ENCODE data around the gene CIC.
"Not testable (repeated sequence)": the region's sequence is repeated elsewhere in the genome, so short reads cannot be mapped to it uniquely, and the experiment has no call there.

Gene CIC

DNA sequence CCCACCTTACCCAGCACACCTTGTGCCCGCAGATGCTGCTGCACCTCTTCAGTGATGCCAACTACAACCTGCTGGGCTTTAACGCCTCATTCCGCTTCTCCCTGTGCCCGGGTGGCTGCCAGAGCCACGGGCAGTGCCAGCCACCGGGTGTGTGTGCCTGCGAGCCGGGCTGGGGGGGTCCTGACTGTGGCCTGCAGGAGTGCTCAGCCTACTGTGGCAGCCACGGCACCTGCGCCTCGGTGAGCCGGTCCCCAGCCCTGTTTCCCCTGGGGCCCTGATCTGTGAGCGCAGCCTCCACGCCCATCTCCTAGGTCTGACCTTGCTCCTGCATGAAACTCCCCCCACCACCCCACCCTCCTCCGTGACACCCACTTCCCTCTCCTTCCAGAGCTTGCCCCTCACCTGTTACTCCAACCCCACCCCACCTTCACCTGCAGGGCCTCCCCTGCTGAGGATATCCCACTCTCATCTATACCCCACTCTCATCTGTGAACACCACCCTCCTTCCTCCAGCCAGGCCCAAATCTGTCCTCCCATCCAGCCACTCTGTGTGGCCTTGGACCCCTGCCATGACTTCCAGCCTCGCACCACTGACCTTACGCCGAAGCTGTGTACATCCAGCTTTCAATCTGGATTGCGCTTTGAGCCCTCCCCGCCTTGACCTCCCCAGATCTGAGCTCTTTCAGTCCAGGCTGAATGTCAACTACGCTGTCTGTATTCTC lies 65.1 kb downstream of the CIC start:
- DNase-seq (ENCODE audit: low read depth in 2 of 2) = no peak

DNA sequence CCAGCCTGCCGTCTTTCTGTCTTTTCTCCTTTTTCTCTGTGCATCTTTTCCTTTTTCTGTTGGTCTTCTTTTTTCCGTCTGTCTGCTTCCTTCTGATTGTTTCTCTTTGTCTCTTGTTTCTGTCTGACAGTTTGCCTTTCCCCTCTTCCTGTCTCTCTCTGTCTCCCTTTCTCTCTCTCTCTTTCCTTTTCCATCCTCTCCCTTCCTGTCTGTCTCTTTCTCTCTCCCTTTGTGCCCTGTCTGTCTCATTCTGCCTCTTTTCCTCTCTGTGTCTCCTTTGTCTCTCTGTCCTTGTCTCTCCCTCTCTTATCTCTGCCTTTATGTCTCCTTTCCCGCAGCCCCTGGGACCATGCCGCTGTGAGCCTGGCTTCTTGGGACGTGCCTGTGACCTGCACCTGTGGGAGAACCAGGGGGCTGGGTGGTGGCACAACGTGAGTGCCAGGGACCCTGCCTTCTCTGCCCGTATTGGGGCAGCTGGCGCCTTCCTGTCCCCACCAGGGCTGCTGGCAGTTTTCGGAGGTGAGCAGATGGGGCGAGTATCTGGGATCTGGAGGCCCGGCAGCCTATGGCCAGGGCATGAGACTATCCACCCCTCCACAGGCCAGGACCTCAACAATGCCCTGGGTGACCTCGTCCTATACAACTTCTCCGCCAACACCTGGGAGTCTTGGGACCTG lies 65.8 kb downstream of the CIC start:
- no peak for DNase-seq (ENCODE audit: low read depth in 2 of 2)

DNA sequence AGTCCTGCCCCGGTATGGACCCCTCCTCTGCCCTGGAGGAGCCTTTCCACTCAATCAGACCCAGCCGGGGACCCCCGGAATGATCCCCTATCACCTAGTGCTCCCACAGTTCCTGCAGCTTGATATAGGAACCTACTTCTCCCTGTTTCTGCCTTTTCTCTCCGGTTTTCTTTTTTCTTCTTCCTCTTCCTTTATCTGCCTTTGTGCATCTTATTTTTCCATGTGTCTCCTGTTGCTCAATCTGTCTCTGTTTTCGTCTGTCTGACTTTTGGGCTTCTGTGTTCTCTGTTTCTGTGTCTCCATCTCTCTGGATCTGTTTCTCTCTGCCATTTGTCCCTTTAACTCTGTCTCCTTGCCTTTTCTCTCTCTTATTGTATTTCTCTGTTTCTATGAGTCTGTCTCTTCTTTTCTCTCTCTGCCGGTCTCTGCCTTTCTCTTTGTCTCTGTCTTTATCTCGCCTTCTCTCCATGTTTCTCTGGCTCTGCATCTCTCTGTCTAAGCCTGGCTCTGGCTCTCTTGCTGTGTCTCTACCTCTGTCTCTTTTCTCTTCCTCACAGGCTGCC lies 66.4 kb downstream of the CIC start:
- DNase-seq (ENCODE audit: low read depth in 2 of 2) = no peak

DNA sequence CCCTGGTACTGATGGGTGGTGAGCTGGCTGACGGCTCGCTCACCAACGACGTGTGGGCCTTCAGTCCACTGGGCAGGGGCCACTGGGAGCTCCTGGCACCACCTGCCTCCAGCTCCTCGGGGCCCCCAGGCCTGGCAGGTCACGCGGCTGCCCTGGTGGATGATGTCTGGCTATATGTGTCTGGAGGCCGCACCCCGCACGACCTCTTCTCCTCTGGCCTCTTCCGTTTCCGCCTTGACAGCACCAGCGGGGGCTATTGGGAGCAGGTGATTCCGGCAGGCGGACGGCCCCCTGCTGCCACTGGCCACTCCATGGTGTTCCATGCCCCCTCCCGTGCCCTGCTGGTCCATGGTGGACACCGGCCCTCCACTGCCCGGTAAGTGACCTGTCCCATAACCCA lies 66.9 kb downstream of the CIC start:
- no peak for DNase-seq (ENCODE audit: low read depth in 2 of 2)

DNA sequence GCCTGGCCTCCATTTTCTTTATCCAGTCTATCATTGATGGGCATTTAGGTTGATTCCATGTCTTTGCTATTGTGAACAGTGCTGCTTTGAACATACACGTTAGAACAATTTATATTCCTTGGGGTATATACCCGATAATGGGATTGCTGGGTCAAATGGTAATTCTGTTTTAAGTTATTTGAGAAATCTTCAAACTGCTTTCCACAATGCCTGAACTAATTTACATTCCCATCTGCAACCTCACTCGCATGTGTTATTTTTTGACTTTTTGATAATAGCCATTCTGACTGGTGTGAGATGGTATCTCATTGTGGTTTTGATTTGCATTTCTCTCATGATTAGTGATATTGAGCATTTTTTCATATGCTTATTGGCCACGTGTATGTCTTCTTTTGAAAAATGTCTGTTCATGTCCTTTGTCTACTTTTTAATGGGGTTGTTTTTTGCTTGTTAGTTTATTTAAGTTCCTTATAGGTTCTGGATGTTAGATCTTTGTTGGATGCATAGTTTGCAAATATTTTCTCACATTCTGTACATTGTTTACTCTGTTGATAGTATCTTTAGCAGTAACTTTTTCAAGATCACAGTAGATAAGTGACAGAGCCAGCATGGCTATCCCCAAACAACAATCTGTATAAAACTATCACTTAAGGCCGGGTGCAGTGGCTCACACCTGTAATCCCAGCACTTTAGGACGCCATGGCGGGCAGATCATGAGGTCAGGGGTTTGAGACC lies 70.2 kb downstream of the CIC start:
- not testable (repeated sequence) for DNase-seq (ENCODE audit: low read depth in 2 of 2)

DNA sequence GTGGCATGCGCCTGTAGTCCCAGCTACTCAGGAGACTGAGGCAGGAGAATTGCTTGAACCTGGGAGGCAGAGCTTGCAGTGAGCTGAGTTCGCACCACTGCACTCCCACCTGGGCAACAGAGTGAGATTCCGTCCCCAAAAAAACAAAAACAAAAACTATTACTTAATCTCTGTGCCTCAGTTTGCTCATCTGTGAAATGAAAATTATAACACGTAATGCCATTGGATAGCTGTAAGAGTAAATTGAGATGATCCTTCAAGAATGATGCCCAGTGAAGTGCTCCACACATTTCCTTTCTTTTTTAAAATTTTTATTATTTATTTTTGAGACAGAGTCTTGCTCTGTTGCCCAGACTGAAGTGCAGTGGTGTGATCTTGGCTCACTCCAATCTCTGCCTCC lies 70.9 kb downstream of the CIC start:
- DNase-seq (ENCODE audit: low read depth in 2 of 2) = not testable (repeated sequence)

DNA sequence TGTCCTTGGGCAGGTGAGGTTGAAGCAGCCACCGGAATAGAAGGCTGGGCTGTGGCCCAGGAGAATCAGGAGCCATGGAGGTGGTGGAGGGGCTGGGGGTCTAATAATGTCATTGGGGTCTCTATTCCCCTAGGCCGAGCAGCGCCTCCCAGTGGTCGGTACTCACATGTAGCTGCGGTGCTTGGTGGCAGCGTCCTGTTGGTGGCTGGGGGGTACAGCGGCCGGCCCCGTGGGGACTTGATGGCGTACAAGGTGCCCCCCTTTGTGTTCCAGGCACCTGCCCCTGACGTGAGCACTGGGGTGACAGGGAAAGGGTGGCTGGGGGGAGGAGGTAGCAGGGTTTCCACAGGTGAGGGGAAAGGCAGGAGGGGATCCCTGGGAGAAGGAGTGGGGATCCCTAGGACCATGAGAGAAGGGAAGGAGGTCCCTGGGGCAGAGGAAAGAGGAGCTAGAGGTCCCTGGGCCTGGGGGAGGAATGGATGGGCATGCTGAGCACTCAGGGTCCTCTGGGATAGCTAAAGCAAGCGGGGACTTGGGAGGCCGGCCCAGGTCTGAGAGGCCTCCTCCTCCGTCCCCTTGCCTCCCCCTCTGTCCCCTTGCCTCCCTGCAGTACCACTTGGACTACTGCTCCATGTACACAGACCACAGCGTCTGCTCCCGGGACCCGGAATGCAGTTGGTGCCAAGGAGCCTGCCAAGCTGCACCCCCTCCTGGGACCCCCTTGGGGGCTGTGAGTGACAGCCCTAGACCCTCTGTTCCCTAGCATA lies 74.5 kb downstream of the CIC start:
- no peak for DNase-seq (ENCODE audit: low read depth in 2 of 2)

DNA sequence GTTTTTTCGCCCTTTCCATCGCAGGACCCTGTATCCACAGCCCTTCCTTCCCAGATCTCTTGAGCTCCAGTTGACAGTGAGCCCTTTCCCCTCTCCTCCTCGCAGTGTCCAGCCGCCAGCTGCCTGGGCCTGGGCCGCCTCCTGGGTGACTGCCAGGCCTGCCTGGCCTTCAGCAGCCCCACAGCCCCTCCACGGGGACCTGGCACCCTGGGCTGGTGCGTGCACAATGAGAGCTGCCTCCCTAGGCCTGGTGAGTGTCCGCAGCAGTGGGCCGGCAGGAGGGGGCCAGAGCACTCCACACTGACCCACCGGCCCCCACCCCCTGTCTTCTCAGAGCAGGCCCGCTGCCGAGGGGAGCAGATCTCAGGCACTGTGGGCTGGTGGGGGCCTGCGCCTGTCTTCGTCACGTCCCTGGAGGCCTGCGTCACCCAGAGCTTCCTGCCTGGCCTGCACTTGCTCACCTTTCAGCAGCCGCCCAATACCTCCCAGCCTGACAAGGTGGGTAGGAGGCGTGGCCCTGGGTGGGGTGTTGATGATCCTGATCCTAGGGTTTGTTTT lies 75.4 kb downstream of the CIC start:
- DNase-seq (ENCODE audit: low read depth in 2 of 2) = no peak
